Measurements from ENCODE around the gene AKR1C8.
"Not testable (repeated sequence)": the region's sequence is repeated elsewhere in the genome, so short reads cannot be mapped to it uniquely, and the experiment has no call there.

- not testable (repeated sequence) for TF ChIP-seq CTCF, EZH2, EZH2phosphoT487 (IDR thresholded peaks at IDR 0.05)
Measured at GRCh38 chr10:5210261-5210660, 25.3 kb upstream of the AKR1C8 start.

Data from neural progenitor cell (in vitro differentiated cells).